Occipital lobe (tissue), 3 donors: ENCODE results near the gene HNRNPUL2. TPM values are rescaled to one million over a fixed set of nuclear protein-coding genes. Genes with fewer than 3 reads are reported as not detected.

Experiments
- DNase-seq: peaks from one replicate; lab custom pipeline; 2025; lab: John Stamatoyannopoulos, UW
- small RNA-seq: library from RNA; depleted of rRNA; stranded (forward); fragments of <200 nt; gene quantifications from one replicate; pipeline ENCODE3, GENCODE V24; 2014
- total RNA-seq: library from RNA; depleted of rRNA; stranded (reverse); fragments of >200 nt; gene quantifications from one replicate; pipeline ENCODE4 v1.2.3, GENCODE V29; 2014

Gene HNRNPUL2
- total RNA-seq, 1 donor from 2014 or later: 17.0 TPM

GRCh38 chr11:62669420-62670161, 57.7 kb downstream of the HNRNPUL2 start:
- DNase-seq: no peak

- no peak for DNase-seq
Observed at GRCh38 chr11:62667460-62667859, 59.8 kb downstream of the HNRNPUL2 start.

GRCh38 chr11:62666259-62666926, 60.9 kb downstream of the HNRNPUL2 start:
- DNase-seq: no peak

GRCh38 chr11:62665599-62666258, 61.5 kb downstream of the HNRNPUL2 start:
- DNase-seq: peak; percentile 44

- DNase-seq: peak; percentile 97
Observed at GRCh38 chr11:62665075-62665598, 62.1 kb downstream of the HNRNPUL2 start, which contains the start of the genes C11orf98 and CSKMT. Gene C11orf98, minus strand, starts transcription at chr11:62665210. Its CDS starts 41 bp downstream, at chr11:62665169. Gene CSKMT, plus strand, starts transcription at chr11:62665312. Its CDS starts 568 bp downstream, at chr11:62665880.

GRCh38 chr11:62664405-62665074, 62.7 kb downstream of the HNRNPUL2 start:
- DNase-seq: peak; percentile 53

Small RNAs within 50 kb of the gene (small RNA-seq; reads per million reads assigned to genes)
- gene SNORA57: not detected

Other genes starting within 250 kb of the HNRNPUL2 start
- gene AHNAK, start 180.7 kb downstream of the HNRNPUL2 start, total RNA-seq: 18.6 TPM
- 1,633 TPM for gene EEF1G, start 153.6 kb downstream of the HNRNPUL2 start, total RNA-seq
- 4.5 TPM for gene TUT1, start 135.9 kb downstream of the HNRNPUL2 start, total RNA-seq
- gene MTA2, start 125.6 kb downstream of the HNRNPUL2 start, total RNA-seq: 129 TPM
- gene EML3, start 114.7 kb downstream of the HNRNPUL2 start, total RNA-seq: 4.5 TPM
- 3.1 TPM for gene ROM1, start 114.2 kb downstream of the HNRNPUL2 start, total RNA-seq
- gene B3GAT3, start 105.5 kb downstream of the HNRNPUL2 start, total RNA-seq: 21.4 TPM
- 61.8 TPM for gene GANAB, start 80.8 kb downstream of the HNRNPUL2 start, total RNA-seq
- 20.3 TPM for gene INTS5, start 74.2 kb downstream of the HNRNPUL2 start, total RNA-seq
- 23.7 TPM for gene C11orf98, start 62.2 kb downstream of the HNRNPUL2 start, total RNA-seq
- 11.5 TPM for gene CSKMT, start 62.1 kb downstream of the HNRNPUL2 start, total RNA-seq
- gene UQCC3, start 55.8 kb downstream of the HNRNPUL2 start, total RNA-seq: 6.9 TPM
- gene LBHD1, start 55.2 kb downstream of the HNRNPUL2 start, total RNA-seq: 0.94 TPM
- gene UBXN1, start 48.4 kb downstream of the HNRNPUL2 start, total RNA-seq: 91.4 TPM
- 0.16 TPM for gene LRRN4CL, start 37.9 kb downstream of the HNRNPUL2 start, total RNA-seq
- 133 TPM for gene BSCL2, start 20.0 kb downstream of the HNRNPUL2 start, total RNA-seq
- 20.0 TPM for gene GNG3, start 19.8 kb downstream of the HNRNPUL2 start, total RNA-seq
- 23.7 TPM for gene TTC9C, start 1.0 kb upstream of the HNRNPUL2 start, total RNA-seq
- gene ZBTB3, start 26.7 kb upstream of the HNRNPUL2 start, total RNA-seq: 20.1 TPM
- 47.1 TPM for gene POLR2G, start 34.1 kb upstream of the HNRNPUL2 start, total RNA-seq
- 17.2 TPM for gene TAF6L, start 43.9 kb upstream of the HNRNPUL2 start, total RNA-seq
- 20.9 TPM for gene TMEM179B, start 59.9 kb upstream of the HNRNPUL2 start, total RNA-seq
- 15.9 TPM for gene TMEM223, start 64.5 kb upstream of the HNRNPUL2 start, total RNA-seq
- 13.1 TPM for gene NXF1, start 78.0 kb upstream of the HNRNPUL2 start, total RNA-seq
- 32.8 TPM for gene STX5, start 104.6 kb upstream of the HNRNPUL2 start, total RNA-seq
- gene TEX54, start 105.4 kb upstream of the HNRNPUL2 start, total RNA-seq: not detected
- 47.9 TPM for gene WDR74, start 112.1 kb upstream of the HNRNPUL2 start, total RNA-seq
- gene SLC3A2, start 153.4 kb upstream of the HNRNPUL2 start, total RNA-seq: 87.3 TPM
- gene CHRM1, start 193.9 kb upstream of the HNRNPUL2 start, total RNA-seq: 12.3 TPM